ENCODE measurements around the gene GFPT2.

GFPT2 gene

DNA sequence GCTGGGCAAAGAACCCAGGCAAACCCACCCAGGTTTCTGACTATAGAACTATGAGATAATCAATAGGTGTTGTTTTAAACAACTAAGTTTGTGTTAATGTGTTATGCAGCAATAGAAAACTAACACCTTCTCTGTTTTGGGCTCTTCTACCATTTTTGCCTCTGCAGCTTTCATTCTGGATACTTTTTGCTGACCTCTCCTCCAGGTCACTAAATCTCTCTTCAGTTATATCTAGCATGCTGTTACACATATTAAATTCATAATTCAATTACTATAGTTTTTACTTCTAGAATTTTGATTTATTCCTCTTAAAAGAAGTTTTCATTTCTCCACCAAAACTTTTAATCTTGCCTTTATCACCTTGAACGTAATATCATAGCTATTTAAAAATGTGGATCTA, 78.4 kb downstream of the GFPT2 start:
- CTCF ChIA-PET = interaction anchor here (1.3 to 5.2 kb wide), 2 partner anchors 12 to 17 kb away, joined by 3 to 35 read pairs; partner anchors contain the start of gene MAPK9
- POLR2A ChIA-PET = no interaction called here
- no peak for DNase-seq (ENCODE audit: extremely low spot score)
- TF ChIP-seq, protein P1, sequence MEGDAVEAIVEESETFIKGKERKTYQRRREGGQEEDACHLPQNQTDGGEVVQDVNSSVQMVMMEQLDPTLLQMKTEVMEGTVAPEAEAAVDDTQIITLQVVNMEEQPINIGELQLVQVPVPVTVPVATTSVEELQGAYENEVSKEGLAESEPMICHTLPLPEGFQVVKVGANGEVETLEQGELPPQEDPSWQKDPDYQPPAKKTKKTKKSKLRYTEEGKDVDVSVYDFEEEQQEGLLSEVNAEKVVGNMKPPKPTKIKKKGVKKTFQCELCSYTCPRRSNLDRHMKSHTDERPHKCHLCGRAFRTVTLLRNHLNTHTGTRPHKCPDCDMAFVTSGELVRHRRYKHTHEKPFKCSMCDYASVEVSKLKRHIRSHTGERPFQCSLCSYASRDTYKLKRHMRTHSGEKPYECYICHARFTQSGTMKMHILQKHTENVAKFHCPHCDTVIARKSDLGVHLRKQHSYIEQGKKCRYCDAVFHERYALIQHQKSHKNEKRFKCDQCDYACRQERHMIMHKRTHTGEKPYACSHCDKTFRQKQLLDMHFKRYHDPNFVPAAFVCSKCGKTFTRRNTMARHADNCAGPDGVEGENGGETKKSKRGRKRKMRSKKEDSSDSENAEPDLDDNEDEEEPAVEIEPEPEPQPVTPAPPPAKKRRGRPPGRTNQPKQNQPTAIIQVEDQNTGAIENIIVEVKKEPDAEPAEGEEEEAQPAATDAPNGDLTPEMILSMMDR (IDR thresholded peaks at IDR 0.05; ENCODE audit: control extremely low read depth, extremely low read depth, low read depth, missing control alignments) = no peak

DNA sequence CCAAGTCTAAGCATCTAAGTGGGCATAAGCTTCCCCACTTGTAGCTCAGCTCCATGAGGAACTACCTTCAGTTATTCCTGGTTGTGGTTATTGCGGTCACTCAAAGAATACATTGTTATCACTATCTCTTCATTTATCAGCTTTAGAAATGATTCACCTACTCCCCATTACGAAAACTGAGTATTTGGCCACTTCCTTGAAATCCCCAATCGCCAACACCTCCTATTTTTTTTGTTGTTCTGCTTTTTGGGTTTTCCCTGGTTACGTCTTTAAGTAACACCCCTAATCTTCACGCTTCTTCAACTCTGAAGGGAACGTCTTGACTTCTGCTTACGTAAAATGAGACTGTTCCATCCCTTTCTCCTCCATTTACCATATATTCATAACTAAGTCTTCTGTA, 81.9 kb downstream of the GFPT2 start:
- DNase-seq (ENCODE audit: extremely low spot score) = no peak
- POLR2A ChIA-PET = no interaction called here
- CTCF ChIA-PET = interaction anchor here (1.2 to 3.6 kb wide), 2 partner anchors 11 to 23 kb away, joined by 4 to 13 read pairs; no protein-coding TSS in a partner anchor
- TF ChIP-seq, protein P1 (IDR thresholded peaks at IDR 0.05; ENCODE audit: control extremely low read depth, extremely low read depth, low read depth, missing control alignments) = no peak

DNA sequence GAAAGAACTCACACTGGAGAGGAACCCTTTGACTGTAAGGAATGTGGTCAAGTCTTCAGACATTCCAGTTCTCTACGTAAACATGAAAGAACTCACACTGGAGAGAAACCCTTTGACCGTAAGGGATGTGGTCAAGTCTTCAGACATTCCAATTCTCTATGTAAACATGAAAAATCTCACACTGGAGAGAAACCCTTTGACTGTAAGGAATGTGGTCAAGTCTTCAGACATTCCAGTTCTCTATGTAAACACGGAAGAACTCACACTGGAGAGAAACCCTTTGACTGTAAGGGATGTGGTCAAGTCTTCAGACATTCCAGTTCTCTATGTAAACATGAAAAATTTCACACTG, 93.9 kb downstream of the GFPT2 start:
- POLR2A ChIA-PET = no interaction called here
- DNase-seq (ENCODE audit: extremely low spot score) = no peak
- CTCF ChIA-PET = no interaction called here
- TF ChIP-seq, protein P1 (IDR thresholded peaks at IDR 0.05; ENCODE audit: control extremely low read depth, extremely low read depth, low read depth, missing control alignments) = no peak

DNA sequence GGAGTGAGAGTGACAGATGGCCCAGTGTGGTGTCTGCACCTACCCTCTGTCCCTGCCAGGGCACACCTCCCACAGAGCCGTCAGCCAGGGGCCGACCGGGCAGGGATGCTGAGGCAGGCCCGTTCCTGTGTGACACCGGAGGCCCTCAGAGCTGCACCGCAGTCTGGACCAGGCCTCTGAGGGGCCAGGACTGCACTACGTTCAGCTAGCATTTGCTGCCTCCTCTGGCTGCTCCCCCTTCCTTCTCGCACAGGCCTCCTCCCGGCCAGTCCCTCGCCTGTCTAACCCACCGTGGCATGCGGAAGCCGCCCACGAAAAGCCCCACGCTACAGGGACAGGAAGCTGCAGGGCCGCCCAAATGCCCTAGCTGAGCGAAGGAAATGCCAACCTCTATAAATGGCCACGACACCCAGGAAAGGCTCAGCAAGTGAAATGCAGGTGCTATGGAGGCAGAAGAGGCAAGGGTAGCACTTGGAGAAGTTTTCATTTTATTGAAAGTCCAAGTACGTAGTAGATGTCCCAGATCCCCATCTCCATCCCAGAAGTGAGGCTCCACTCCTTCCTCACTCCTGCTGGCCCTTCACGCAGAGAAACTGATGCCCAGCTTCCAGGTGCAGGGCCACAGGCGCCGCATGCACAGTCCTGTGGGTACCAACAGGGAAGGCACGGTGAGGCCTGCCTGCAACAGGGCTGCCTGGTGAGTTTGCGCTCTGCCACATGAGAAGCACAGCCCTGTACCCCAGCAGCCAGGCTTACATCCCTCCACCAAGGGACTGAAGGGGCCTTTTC, 99.9 kb downstream of the GFPT2 start:
- no peak for DNase-seq (ENCODE audit: extremely low spot score)

DNA sequence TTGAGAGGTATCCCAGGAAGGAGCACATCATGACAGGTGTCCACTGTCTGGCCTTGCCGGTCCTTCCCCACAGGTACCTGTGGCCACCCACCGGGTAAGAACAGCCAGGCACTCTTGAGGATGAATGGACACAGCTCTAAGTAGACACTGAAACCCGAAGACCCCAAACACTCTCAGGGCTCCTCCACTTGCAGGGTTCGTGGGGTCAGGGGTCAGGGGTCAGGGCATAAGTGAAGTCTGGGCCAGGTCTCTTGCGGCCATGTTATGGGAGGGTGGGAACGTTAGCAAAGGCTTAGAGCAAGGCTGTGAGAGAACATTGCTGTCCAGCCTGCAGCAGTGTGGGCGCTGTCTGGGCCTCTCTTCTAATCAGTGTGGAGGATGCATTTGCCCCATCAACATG, 101.2 kb downstream of the GFPT2 start:
- TF ChIP-seq, protein P1 (IDR thresholded peaks at IDR 0.05; ENCODE audit: control extremely low read depth, extremely low read depth, low read depth, missing control alignments) = no peak
- ChIA-PET POLR2A (no interaction called here), CTCF (no interaction called here)
- no peak for DNase-seq (ENCODE audit: extremely low spot score)

More for the DNA sequence above, 99.9 kb downstream of the GFPT2 start:
- ChIA-PET CTCF (no interaction called here), POLR2A (no interaction called here)
- TF ChIP-seq, protein P1 (IDR thresholded peaks at IDR 0.05; ENCODE audit: control extremely low read depth, extremely low read depth, low read depth, missing control alignments) = no peak

- no peak for DNase-seq (ENCODE audit: extremely low spot score)
- TF ChIP-seq, protein P1 (IDR thresholded peaks at IDR 0.05; ENCODE audit: control extremely low read depth, extremely low read depth, low read depth, missing control alignments) = no peak
- CTCF ChIA-PET = no interaction called here
- POLR2A ChIA-PET = no interaction called here
Observed at GRCh38 chr5:180251141-180251540, 102.0 kb downstream of the GFPT2 start.

All from GM10248 (cell line).